GM21723 (cell line): ENCODE measurements around the gene EHD1.

Experiments used
- ATAC-seq: cut with Tn5 transposase; IDR thresholded peaks from one replicate; pipeline ENCODE4 v1.9.1; 2021; ENCODE audit warnings: mild to moderate bottlenecking, moderate library complexity; ENCODE audit not compliant: unreplicated experiment

EHD1 gene

GRCh38 chr11:64845129-64845775 is 33.2 kb downstream of the EHD1 start:
- no peak for ATAC-seq

DNA sequence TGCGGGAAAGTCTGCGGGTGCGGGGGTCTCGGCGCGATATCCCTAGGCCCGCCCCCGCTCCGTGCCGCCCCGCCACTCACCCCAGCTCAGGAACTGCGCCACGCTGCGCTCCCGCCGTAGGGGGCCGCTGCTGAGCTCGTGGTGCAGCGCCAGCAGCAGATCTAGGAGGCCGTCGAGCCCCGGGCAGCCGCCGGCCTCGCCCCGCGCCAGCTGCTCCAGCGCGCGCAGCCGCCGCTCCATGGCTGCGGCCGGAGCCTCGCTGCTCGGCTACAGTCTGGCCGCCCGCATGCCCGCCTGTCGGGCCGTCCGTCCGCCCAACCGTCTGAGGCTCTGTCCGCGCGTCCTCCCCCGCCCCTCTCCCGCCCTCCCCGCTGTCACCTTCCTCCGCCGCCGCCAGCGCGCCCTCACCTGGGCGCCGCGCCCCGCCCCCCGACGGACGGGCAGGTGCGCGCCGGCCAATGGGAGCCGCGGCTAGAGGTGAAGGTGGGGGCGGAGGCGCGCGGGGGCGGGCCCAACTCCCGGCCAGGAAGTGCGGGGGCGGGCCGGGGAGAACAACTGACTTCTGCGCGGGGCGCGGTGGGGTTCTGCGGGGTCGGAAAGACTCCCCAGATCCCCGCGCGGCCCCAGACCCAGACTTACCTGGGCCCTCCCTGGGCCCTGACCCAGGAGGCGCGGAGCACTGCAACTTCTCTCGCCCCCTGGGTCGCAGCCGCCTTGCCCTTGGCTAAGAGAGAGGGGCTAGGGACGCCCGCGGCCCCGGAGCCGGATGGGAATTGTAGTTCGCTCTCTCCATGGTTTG is 33.9 kb downstream of the EHD1 start, which contains the start of gene CDC42BPG:
CDC42BPG (minus strand) TSS at position 324 of the 799 bp plus-strand sequence; CDS start at position 240, 84 bp downstream.
- no peak for ATAC-seq

GRCh38 chr11:64843686-64844329 is 34.6 kb downstream of the EHD1 start:
- ATAC-seq, result no peak

- ATAC-seq, result no peak
Measured at GRCh38 chr11:64842851-64843685, 35.4 kb downstream of the EHD1 start.

GRCh38 chr11:64842366-64842759 is 36.1 kb downstream of the EHD1 start:
- ATAC-seq, result no peak

DNA sequence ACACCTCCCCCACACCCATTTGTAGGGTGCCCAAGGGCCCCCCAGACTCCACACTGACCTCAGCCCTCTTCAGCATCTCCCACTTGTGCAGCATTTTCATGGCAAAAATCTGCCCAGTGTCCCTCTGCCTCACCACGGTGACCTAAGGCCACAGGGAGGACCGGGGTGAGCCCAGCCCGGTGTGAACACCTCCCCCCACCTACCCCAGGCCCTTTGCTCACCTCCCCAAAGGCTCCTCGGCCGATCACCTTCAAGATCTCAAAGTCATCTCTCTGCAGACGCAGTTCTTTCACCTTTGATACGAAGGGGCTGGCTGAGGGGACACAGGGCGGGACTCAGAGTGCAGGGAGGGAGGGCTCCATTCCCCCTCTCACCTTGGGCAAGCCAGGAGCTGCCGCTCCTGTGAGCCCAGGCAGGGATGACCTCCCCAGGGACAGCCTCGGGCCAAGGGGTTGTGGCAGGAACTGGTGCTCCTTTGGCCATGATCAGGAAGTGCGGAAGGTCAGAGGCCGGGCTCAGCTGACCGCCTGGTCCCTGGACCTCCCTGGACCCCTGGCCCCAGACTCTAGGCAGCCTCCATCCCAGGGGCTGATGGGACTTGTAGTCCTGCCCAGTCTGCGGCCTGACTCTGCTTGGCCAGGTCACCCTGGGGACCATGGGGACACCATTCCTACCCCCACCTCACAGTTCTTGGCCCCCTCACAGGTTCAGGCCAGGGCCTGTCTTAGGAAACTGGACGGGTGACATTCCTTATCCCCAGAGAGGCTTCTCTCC is 36.6 kb downstream of the EHD1 start:
- ATAC-seq, result no peak

- no peak for ATAC-seq
Measured at GRCh38 chr11:64839887-64840782, 38.3 kb downstream of the EHD1 start.

DNA sequence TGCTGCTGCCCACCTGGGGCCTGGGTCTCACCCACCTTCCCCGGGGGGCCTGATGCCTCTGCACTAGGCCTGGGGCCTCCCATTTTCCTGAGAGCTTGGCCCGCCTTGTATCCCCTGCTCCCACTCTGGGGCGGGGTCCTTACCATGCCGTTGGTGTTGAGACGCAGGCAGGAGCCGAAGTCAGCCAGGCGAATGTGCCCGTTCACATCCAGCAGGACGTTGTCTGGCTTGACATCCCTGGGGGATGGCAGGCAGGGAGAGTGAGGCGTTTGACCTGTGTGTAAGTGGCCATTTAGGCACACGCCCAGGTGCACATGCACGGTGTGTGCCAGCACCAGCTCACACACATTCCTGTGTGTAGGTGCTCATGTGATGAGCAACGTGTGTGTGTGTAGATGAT is 39.1 kb downstream of the EHD1 start:
- no peak for ATAC-seq

DNA sequence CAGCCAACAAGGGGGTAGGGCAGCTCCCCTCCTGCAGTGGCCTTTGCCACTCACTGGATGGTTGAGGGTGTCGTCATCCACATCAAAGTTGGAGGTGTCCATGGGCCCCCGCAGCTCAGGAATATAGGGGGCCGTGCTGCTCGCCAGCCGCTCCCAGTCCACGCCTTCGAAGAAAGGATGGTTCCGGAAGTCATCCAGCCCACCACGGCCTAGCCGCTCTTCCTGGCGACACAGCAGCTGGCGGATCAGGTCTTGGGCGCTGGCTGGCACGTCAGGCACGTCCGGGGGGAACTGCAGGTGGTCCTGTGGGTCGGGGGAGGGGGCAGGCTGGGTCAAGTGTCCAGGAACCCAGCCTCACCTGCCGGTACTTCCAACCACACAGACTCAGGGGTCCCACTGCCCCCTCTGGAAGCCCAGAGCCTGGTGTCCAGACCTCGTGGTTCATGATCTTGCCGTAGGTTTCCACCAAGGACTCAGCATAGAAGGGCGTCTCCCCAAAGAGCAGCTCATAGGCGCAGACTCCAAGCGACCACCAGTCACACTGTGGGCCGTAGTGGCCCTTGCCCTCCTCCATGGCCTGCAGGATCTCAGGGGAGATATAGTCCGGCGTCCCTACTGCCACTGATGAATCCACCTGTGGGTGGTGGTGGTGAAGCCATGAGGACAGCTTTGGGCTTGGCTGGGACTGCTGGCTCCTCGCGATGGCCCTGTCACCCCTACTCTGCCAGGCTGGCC is 39.7 kb downstream of the EHD1 start:
- no peak for ATAC-seq

DNA sequence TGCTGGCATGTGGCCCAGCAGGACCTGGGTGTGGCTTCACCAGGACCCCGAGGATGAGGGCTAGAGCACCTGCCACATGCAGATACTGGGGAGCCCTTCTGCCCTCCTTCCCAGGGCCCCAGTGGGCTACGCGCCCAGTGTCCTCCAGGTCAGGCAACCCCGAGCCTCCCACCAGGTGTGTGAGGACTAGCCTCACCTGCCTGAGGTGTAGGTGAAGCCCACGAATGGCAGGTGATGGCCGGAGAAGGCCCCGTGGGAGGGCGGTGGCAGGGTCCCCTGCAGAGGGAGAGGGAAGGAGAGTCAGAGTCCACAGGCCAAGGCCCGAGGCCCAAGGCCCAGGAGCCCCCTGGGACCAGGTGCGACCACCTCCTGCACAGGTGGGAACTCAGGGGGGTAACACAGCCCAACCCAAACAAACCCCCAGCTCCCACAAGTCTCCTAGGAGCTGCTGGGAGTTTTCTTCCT is 40.5 kb downstream of the EHD1 start:
- no peak for ATAC-seq

- no peak for ATAC-seq
Measured at GRCh38 chr11:64836448-64837072, 41.9 kb downstream of the EHD1 start.

GRCh38 chr11:64835616-64836447 is 42.6 kb downstream of the EHD1 start:
- ATAC-seq, result no peak

- ATAC-seq, result no peak
Measured at GRCh38 chr11:64834723-64835615, 43.5 kb downstream of the EHD1 start.

DNA sequence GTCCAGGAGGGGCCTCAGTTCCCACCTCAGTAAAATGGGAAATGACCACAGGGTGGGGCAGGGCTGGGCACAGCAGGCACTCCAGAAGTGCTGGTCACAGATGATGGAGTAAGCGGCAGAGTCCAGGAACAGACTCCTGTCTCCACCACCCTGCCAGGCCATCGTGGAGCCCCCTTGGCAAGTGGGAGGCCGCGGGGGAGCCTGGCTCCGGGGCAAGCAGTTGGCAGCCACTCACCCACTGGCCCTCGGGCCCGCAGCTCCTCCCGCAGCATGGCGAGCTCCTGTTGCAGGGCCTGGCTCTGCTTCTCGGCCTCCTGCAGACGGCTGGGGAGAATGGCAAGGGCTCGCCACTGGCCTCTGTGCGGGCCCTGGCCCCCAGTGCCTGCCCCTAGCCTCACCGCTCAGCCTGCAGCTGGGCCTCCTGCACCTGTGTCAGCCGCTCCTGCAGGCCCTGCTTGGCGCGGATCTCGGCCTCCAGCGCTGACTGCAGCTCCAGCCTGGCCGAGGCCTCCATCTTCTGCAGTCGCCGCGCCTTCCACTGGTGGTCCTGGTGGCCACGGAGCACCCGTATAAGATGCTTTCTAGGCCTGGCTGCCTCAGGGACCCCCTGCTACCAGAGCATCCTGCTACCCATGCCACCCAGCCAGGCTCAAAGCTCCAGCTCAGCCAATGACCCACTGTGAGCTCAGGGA is 44.2 kb downstream of the EHD1 start:
- no peak for ATAC-seq

- no peak for ATAC-seq
Measured at GRCh38 chr11:64833509-64833908, 44.9 kb downstream of the EHD1 start.

DNA sequence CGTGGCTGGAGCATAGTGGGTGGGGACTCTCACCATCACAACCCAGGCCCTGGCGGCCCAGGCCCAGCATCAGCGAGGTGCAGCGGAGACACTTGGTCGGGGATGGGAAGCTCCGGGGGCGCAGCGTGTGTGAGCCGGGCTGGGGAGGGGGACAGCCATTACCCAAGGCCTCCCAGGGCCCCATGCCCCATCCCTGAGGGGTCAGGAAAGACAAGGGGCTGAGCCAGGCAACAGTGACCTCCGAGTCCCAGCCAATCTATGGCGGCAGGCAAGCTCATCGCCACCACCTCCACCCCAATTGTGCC is 45.3 kb downstream of the EHD1 start:
- ATAC-seq, result no peak
